ENCODE measurements around the gene OPA3. TPM values are rescaled to one million over a fixed set of nuclear protein-coding genes. Genes with fewer than 3 reads are reported as not detected.

Gene OPA3
- total and polyA plus RNA-seq, 4 donors = 3.5 to 13.6 (median 7.7) TPM

- DNase-seq (no peak), ATAC-seq (ENCODE audit: insufficient read depth, low FRiP score) (no peak)
- Histone ChIP-seq H3K27me3 (ENCODE audit: control insufficient read depth in 3 of 3, insufficient read depth in 3 of 3, low read length in 2 of 3) (no peaks in the 10 kb centered on the region), H3K9ac (ENCODE audit: insufficient read depth in 1 of 2, low read length in 2 of 2) (no peak overlapping the region), H3K9me3 (ENCODE audit: control insufficient read depth in 4 of 4, insufficient read depth in 3 of 4, low read length in 3 of 4) (peaks cover 0 to 2% (median 0%) of the 10 kb centered on the region in 4 donors), H3K4me3 (no peak overlapping the region), H3K4me1 (ENCODE audit: control insufficient read depth in 5 of 5, insufficient read depth in 5 of 5, low read length in 5 of 5) (no peaks in the 10 kb centered on the region), H3K36me3 (ENCODE audit: control insufficient read depth in 4 of 4, insufficient read depth in 4 of 4, low read length in 4 of 4) (no peaks in the 10 kb centered on the region), H3K27ac (ENCODE audit: low read depth in 1 of 2, low read length in 1 of 2) (no peak overlapping the region)
- 68 to 78% methylated on average over 7 of the region's 7 CpGs for WGBS, 2 donors
- no peak for TF ChIP-seq CTCF (IDR thresholded peaks at IDR 0.05; ENCODE audit: control extremely low read depth, extremely low read depth)
These were observed 42.4 kb downstream of the OPA3 start for GRCh38 chr19:45542234-45542668.

- Histone ChIP-seq H3K9ac (ENCODE audit: insufficient read depth in 1 of 2, low read length in 2 of 2) (no peak overlapping the region), H3K27me3 (ENCODE audit: control insufficient read depth in 3 of 3, insufficient read depth in 3 of 3, low read length in 2 of 3) (no peaks in the 10 kb centered on the region), H3K9me3 (ENCODE audit: control insufficient read depth in 4 of 4, insufficient read depth in 3 of 4, low read length in 3 of 4) (peaks cover 0 to 2% (median 1%) of the 10 kb centered on the region in 4 donors), H3K4me1 (ENCODE audit: control insufficient read depth in 5 of 5, insufficient read depth in 5 of 5, low read length in 5 of 5) (no peaks in the 10 kb centered on the region), H3K36me3 (ENCODE audit: control insufficient read depth in 4 of 4, insufficient read depth in 4 of 4, low read length in 4 of 4) (no peaks in the 10 kb centered on the region), H3K4me3 (no peak overlapping the region), H3K27ac (ENCODE audit: low read depth in 1 of 2, low read length in 1 of 2) (no peak overlapping the region)
- DNase-seq = no peak
- no peak for TF ChIP-seq CTCF (IDR thresholded peaks at IDR 0.05; ENCODE audit: control extremely low read depth, extremely low read depth)
- ATAC-seq (ENCODE audit: insufficient read depth, low FRiP score) = no peak
- WGBS, 2 donors = 91 to 96% methylated on average over 9 of the region's 9 CpGs
These were observed 45.1 kb downstream of the OPA3 start for GRCh38 chr19:45539459-45539858.

- H3K36me3 ChIP-seq (ENCODE audit: control insufficient read depth in 4 of 4, insufficient read depth in 4 of 4, low read length in 4 of 4) = peaks cover 0 to 7% (median 1%) of the 10 kb centered on the region in 4 donors
- no peak for TF ChIP-seq CTCF (IDR thresholded peaks at IDR 0.05; ENCODE audit: control extremely low read depth, extremely low read depth)
These were observed 53.3 kb downstream of the OPA3 start for GRCh38 chr19:45531349-45531748.

GRCh38 chr19:45529420-45529785, 55.2 kb downstream of the OPA3 start:
- TF ChIP-seq CTCF (IDR thresholded peaks at IDR 0.05; ENCODE audit: control extremely low read depth, extremely low read depth) = no peak
- DNase-seq (no peak), ATAC-seq (ENCODE audit: insufficient read depth, low FRiP score) (no peak)
- H3K27me3 ChIP-seq (ENCODE audit: control insufficient read depth in 3 of 3, insufficient read depth in 3 of 3, low read length in 2 of 3) = peaks cover 0 to 19% (median 13%) of the 10 kb centered on the region in 3 donors
- no peak overlapping the region for H3K27ac ChIP-seq (ENCODE audit: low read depth in 1 of 2, low read length in 1 of 2)
- 28 to 30% methylated on average over 14 of the region's 14 CpGs for WGBS, 2 donors
- H3K4me3 ChIP-seq = no peak overlapping the region
- H3K9me3 ChIP-seq (ENCODE audit: control insufficient read depth in 4 of 4, insufficient read depth in 3 of 4, low read length in 3 of 4) = peaks cover 0 to 5% (median under 1%) of the 10 kb centered on the region in 4 donors
- H3K36me3 ChIP-seq (ENCODE audit: control insufficient read depth in 4 of 4, insufficient read depth in 4 of 4, low read length in 4 of 4) = peaks cover 7 to 21% (median 9%) of the 10 kb centered on the region in 4 donors
- peaks cover 0 to 7% (median 0%) of the 10 kb centered on the region in 5 donors for H3K4me1 ChIP-seq (ENCODE audit: control insufficient read depth in 5 of 5, insufficient read depth in 5 of 5, low read length in 5 of 5)
- H3K9ac ChIP-seq (ENCODE audit: insufficient read depth in 1 of 2, low read length in 2 of 2) = no peak overlapping the region

More at GRCh38 chr19:45531349-45531748, 53.3 kb downstream of the OPA3 start:
- H3K9me3 ChIP-seq (ENCODE audit: control insufficient read depth in 4 of 4, insufficient read depth in 3 of 4, low read length in 3 of 4) = peaks cover 0 to 5% (median under 1%) of the 10 kb centered on the region in 4 donors
- DNase-seq = no peak
- peaks cover 0 to 19% (median 13%) of the 10 kb centered on the region in 3 donors for H3K27me3 ChIP-seq (ENCODE audit: control insufficient read depth in 3 of 3, insufficient read depth in 3 of 3, low read length in 2 of 3)
- no peak overlapping the region for H3K27ac ChIP-seq (ENCODE audit: low read depth in 1 of 2, low read length in 1 of 2)
- peaks cover 0 to 7% (median 0%) of the 10 kb centered on the region in 5 donors for H3K4me1 ChIP-seq (ENCODE audit: control insufficient read depth in 5 of 5, insufficient read depth in 5 of 5, low read length in 5 of 5)
- H3K4me3 ChIP-seq = no peak overlapping the region
- WGBS, 2 donors = 100% methylated on average over 1 of the region's 1 CpG
- ATAC-seq (ENCODE audit: insufficient read depth, low FRiP score) = no peak
- no peak overlapping the region for H3K9ac ChIP-seq (ENCODE audit: insufficient read depth in 1 of 2, low read length in 2 of 2)
